Sigmoid colon (tissue), 3 donors: ENCODE data around the gene OGG1.

Experiments
- POLR2A ChIP-seq, 2 donors: fragments of 450-650 bp; IDR thresholded peaks; one replicate each; pipeline ENCODE4 v1.6.1; 2016; ENCODE audit warnings: antibody characterized with exemption in 2 of 2, mild to moderate bottlenecking in 2 of 2, moderate library complexity in 2 of 2
- TF ChIP-seq, protein P1 (sequence below), 4 experiments: fragments of 450-650 bp in 3 of 4; fragments of 200-600 bp in 1 of 4; IDR thresholded peaks; one replicate each; pipeline ENCODE4 v1.5.1; 2016 to 2019; ENCODE audit warnings: antibody characterized with exemption in 4 of 4, mild to moderate bottlenecking in 3 of 4, moderate library complexity in 2 of 4

DNA sequence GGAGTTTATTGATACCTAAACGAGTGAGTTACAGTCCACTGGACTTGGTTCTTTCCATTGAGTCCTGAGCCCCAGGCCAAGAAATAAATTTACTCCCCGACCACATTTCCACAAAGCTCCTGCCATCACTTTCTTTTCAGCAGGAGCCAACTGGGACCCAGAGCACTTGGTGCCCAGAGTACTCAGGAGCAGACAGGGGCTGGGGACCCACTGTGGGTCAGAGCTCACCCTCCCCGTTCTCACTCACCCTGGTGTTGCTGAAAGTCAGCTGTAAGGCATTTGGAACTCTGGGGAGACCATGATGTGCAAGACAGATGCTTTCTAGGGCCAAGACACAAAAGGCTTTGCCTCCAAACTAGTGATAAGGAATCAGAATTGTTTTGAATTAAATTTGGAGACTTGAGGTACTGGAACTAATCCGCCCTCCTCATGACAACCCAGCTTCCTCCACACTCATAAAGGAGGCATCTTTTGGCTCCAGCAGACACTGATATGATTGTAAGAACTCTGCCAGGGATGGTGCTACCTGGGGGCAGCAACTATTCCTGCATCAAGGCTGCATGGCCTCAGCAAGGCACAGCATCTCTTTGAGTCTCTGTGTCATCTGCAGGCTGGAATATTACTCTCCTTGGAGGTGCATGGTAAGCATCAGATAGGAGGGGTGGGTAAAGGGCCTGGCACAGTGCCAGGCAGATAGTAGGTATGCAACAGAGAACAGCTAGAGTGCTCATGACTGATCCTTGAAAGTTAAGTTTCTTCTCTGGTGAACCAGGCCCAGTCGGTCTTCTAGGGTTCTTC lies 27.3 kb downstream of the OGG1 start:
- TF ChIP-seq POLR2A (IDR thresholded peaks at IDR 0.05) = no peak
- TF ChIP-seq, protein P1, sequence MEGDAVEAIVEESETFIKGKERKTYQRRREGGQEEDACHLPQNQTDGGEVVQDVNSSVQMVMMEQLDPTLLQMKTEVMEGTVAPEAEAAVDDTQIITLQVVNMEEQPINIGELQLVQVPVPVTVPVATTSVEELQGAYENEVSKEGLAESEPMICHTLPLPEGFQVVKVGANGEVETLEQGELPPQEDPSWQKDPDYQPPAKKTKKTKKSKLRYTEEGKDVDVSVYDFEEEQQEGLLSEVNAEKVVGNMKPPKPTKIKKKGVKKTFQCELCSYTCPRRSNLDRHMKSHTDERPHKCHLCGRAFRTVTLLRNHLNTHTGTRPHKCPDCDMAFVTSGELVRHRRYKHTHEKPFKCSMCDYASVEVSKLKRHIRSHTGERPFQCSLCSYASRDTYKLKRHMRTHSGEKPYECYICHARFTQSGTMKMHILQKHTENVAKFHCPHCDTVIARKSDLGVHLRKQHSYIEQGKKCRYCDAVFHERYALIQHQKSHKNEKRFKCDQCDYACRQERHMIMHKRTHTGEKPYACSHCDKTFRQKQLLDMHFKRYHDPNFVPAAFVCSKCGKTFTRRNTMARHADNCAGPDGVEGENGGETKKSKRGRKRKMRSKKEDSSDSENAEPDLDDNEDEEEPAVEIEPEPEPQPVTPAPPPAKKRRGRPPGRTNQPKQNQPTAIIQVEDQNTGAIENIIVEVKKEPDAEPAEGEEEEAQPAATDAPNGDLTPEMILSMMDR (IDR thresholded peaks at IDR 0.05) = no peak
